ENCODE data around the gene HLA-DMA. TPM values are rescaled to one million over a fixed set of nuclear protein-coding genes. Genes with fewer than 3 reads are reported as not detected.

The HLA-DMA gene
- total and polyA plus RNA-seq, 2 of the 13 experiments (the other 11 are each of a cell fraction or from before 2014, with no cell fraction given): 0.70 to 0.71 TPM

GRCh38 chr6:32972353-32973143, 19.7 kb upstream of the HLA-DMA start (continued):
- TF ChIP-seq FOXA1 (IDR thresholded peaks at IDR 0.05) (no peak), FOXA1 (CRISPR knock-in tag; IDR thresholded peaks at IDR 0.05) (no peak), PHF20 (CRISPR knock-in tag; IDR thresholded peaks at IDR 0.05) (no peak), ARID4A (CRISPR knock-in tag; IDR thresholded peaks at IDR 0.05; ENCODE audit: borderline replicate concordance) (peak; percentile 62), TOE1 (CRISPR knock-in tag; IDR thresholded peaks at IDR 0.05) (no peak), BRF2 (CRISPR knock-in tag; IDR thresholded peaks at IDR 0.05) (no peak; the same call in 1 of the 2 replicates), EZH2 (conservative IDR thresholded peaks at IDR 0.05; ENCODE audit: low read depth, low read length) (no peak), ATF2 (CRISPR knock-in tag; IDR thresholded peaks at IDR 0.05) (no peak), ZNF20 (CRISPR knock-in tag; IDR thresholded peaks at IDR 0.05) (peak; percentile 80; the same call in 1 of the 2 replicates), KLF15 (CRISPR knock-in tag; IDR thresholded peaks at IDR 0.05; ENCODE audit: borderline replicate concordance) (no peak; the same call in 1 of the 2 replicates), MYPOP (CRISPR knock-in tag; IDR thresholded peaks at IDR 0.05) (no peak), SNAPC2 (CRISPR knock-in tag; IDR thresholded peaks at IDR 0.05) (peak; percentile 78), SP2 (CRISPR knock-in tag; IDR thresholded peaks at IDR 0.05) (0 out of 2 replicates have a peak, but pooled peaks have one; percentile 49), ZNF549 (CRISPR knock-in tag; IDR thresholded peaks at IDR 0.05) (no peak), MTF2 (CRISPR knock-in tag; IDR thresholded peaks at IDR 0.05; ENCODE audit: borderline replicate concordance) (no peak), SOX13 (IDR thresholded peaks at IDR 0.05) (no peak), SOX13 (CRISPR knock-in tag; conservative IDR thresholded peaks at IDR 0.05 in 1 of 2, IDR thresholded peaks at IDR 0.05 in 1 of 2) (no peak), ZNF329 (CRISPR knock-in tag; IDR thresholded peaks at IDR 0.05; ENCODE audit: low read depth) (peak; percentile 48; the same call in 1 of the 2 replicates), DDIT3 (CRISPR knock-in tag; IDR thresholded peaks at IDR 0.05) (no peak), ZNF777 (CRISPR knock-in tag; IDR thresholded peaks at IDR 0.05) (peak; percentile 58; the same call in 1 of the 2 replicates), HCFC1 (IDR thresholded peaks at IDR 0.05; ENCODE audit: low read depth, low read length) (no peak), ZNF3 (CRISPR knock-in tag; IDR thresholded peaks at IDR 0.05) (no peak; the same call in 1 of the 2 replicates), ZNF564 (CRISPR knock-in tag; IDR thresholded peaks at IDR 0.05) (no peak)
